ENCODE measurements around the gene ITPR3. TPM values are rescaled to one million over a fixed set of nuclear protein-coding genes. Genes with fewer than 3 reads are reported as not detected.
A peak's percentile ranks its signal among the peaks of the same experiment; 100 is the strongest.

The ITPR3 gene
- total and polyA plus RNA-seq, 2 donors (not counting 3 experiments of a cell fraction or from before 2014, with no cell fraction given): 28.8 to 52.2 TPM

DNA sequence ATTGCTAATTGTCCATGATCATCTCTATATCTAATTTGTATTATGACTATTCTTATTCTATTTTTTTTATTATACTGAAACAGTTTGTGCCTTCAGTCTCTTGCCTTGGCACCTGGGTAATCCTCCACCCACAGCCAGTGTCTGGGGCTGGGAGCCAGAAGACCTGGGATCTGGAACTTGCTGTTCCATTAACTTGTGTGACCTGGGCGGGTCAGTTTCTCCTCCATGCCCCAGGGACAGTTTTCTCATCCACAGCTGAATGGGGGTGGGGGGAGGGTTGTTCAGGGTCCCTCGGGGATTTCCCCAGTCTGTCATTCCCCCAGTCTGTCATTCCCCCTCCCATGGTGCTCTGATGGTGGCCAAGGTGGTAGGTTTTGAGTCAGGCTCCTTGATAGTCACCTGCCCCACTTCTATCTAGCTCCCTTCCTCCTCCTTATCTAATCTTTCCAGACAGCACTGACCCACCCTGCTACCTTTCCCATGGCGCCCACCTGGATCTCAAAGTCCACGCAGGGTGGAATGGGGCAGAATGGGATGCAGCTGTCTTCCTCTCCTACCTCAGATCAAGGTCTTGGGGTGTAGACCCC is 10.9 kb downstream of the ITPR3 start:
- peaks cover 23% of the 10 kb centered on the region for H3K4me1 ChIP-seq (ENCODE audit: control insufficient read depth, extremely low read depth, insufficient read depth, low read length)
- dilution Hi-C loops (cut with MboI; ENCODE audit: extremely low pct_ligation_motif_present, low sequenced_read_pairs): no loop called here
- no peaks in the 10 kb centered on the region for H3K27me3 ChIP-seq (ENCODE audit: control insufficient read depth in 2 of 2, insufficient read depth in 2 of 2, low read length in 2 of 2)
- TF ChIP-seq, protein P1, sequence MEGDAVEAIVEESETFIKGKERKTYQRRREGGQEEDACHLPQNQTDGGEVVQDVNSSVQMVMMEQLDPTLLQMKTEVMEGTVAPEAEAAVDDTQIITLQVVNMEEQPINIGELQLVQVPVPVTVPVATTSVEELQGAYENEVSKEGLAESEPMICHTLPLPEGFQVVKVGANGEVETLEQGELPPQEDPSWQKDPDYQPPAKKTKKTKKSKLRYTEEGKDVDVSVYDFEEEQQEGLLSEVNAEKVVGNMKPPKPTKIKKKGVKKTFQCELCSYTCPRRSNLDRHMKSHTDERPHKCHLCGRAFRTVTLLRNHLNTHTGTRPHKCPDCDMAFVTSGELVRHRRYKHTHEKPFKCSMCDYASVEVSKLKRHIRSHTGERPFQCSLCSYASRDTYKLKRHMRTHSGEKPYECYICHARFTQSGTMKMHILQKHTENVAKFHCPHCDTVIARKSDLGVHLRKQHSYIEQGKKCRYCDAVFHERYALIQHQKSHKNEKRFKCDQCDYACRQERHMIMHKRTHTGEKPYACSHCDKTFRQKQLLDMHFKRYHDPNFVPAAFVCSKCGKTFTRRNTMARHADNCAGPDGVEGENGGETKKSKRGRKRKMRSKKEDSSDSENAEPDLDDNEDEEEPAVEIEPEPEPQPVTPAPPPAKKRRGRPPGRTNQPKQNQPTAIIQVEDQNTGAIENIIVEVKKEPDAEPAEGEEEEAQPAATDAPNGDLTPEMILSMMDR (IDR thresholded peaks at IDR 0.05; ENCODE audit: extremely low read depth in 1 of 2, insufficient read depth in 1 of 2, low read depth in 1 of 2, low read length in 2 of 2): no peak
- H3K27ac ChIP-seq (ENCODE audit: insufficient read depth, low read depth, low read length): no peak overlapping the region
- no peak overlapping the region for H2AFZ ChIP-seq (ENCODE audit: low read depth, low read length)
- no peaks in the 10 kb centered on the region for H3K9me1 ChIP-seq (replicated peaks; ENCODE audit: control insufficient read depth, extremely low read depth, insufficient read depth, low read length)
- peaks cover 33% of the 10 kb centered on the region for H3K79me2 ChIP-seq (ENCODE audit: control insufficient read depth, insufficient read depth, low read length)
- no peak overlapping the region for H3K4me3 ChIP-seq (replicated peaks in 1 of 3; ENCODE audit: insufficient read depth in 1 of 3, low read depth in 1 of 3, low read length in 3 of 3)
- no peak for FAIRE-seq
- no peaks in the 10 kb centered on the region for H3K36me3 ChIP-seq (ENCODE audit: control insufficient read depth in 2 of 2, extremely low read depth in 1 of 2, insufficient read depth in 2 of 2, low read length in 2 of 2)
- CTCF ChIA-PET: interaction anchor here (0.7 to 4.4 kb wide), 10 partner anchors 8 to 68 kb away, joined by 3 to 48 read pairs (median 4); partner anchors contain the start of gene ITPR3
- BruUV-seq (replicated peaks): no TSS peak
- POLR2A ChIA-PET: no interaction called here
- DNase-seq (ENCODE audit: low read depth, low spot score): no peak
- no peak overlapping the region for H3K4me2 ChIP-seq (ENCODE audit: insufficient read depth, low read length)
- H4K20me1 ChIP-seq (replicated peaks; ENCODE audit: control insufficient read depth, extremely low read depth, insufficient read depth, low read length): no peaks in the 10 kb centered on the region
- no peaks in the 10 kb centered on the region for H3K9me3 ChIP-seq (replicated peaks; ENCODE audit: control insufficient read depth, insufficient read depth, low read length)
- no peak overlapping the region for H3K9ac ChIP-seq (replicated peaks; ENCODE audit: extremely low read depth, insufficient read depth, low read length)
- intact Hi-C loops (cut with micrococcal nuclease): loop anchor here (1.0 kb wide), 2 partner anchors 12 to 42 kb away; no protein-coding TSS in a partner anchor

DNA sequence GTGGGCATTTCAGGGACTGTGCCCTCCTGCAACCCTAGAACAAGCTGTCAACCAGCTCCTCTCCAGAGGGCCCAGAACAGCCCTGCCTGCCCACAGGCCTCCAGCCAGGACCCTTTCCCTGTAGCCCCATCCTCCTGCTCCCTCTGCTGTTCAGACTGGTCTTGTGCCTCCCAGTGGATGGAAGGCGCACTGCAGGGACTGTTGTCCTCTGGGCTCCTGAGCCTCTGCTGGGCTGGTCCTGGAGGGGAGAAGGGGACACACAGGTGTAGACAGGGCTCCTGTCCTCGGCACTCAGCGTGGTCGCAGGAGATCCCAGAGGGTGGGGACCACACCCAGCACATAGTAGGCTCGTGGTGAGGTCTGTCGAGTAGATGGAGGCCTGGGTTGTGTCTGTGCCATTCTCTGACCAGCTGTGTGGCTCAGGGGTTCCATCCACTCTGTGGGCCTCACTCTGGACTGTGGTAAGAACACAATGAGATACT is 11.5 kb downstream of the ITPR3 start:
- CTCF ChIA-PET: interaction anchor here (0.7 to 4.4 kb wide), 9 partner anchors 7 to 67 kb away, joined by 3 to 48 read pairs (median 4); partner anchors contain the start of gene ITPR3
- Histone ChIP-seq H3K79me2 (ENCODE audit: control insufficient read depth, insufficient read depth, low read length) (peaks cover 29% of the 10 kb centered on the region), H3K4me3 (replicated peaks in 1 of 3; ENCODE audit: insufficient read depth in 1 of 3, low read depth in 1 of 3, low read length in 3 of 3) (no peak overlapping the region), H3K27me3 (ENCODE audit: control insufficient read depth in 2 of 2, insufficient read depth in 2 of 2, low read length in 2 of 2) (no peaks in the 10 kb centered on the region), H3K27ac (ENCODE audit: insufficient read depth, low read depth, low read length) (no peak overlapping the region), H2AFZ (ENCODE audit: low read depth, low read length) (no peak overlapping the region), H3K4me1 (ENCODE audit: control insufficient read depth, extremely low read depth, insufficient read depth, low read length) (peaks cover 23% of the 10 kb centered on the region), H3K9me3 (replicated peaks; ENCODE audit: control insufficient read depth, insufficient read depth, low read length) (no peaks in the 10 kb centered on the region), H3K9ac (replicated peaks; ENCODE audit: extremely low read depth, insufficient read depth, low read length) (no peak overlapping the region), H3K4me2 (ENCODE audit: insufficient read depth, low read length) (no peak overlapping the region), H3K36me3 (ENCODE audit: control insufficient read depth in 2 of 2, extremely low read depth in 1 of 2, insufficient read depth in 2 of 2, low read length in 2 of 2) (no peaks in the 10 kb centered on the region), H3K9me1 (replicated peaks; ENCODE audit: control insufficient read depth, extremely low read depth, insufficient read depth, low read length) (no peaks in the 10 kb centered on the region), H4K20me1 (replicated peaks; ENCODE audit: control insufficient read depth, extremely low read depth, insufficient read depth, low read length) (no peaks in the 10 kb centered on the region)
- dilution Hi-C loops (cut with MboI; ENCODE audit: extremely low pct_ligation_motif_present, low sequenced_read_pairs) (no loop called here), intact Hi-C loops (cut with micrococcal nuclease) (loop anchor here (1.0 kb wide), 2 partner anchors 12 to 42 kb away; no protein-coding TSS in a partner anchor)
- TF ChIP-seq, protein P1 (IDR thresholded peaks at IDR 0.05; ENCODE audit: extremely low read depth in 1 of 2, insufficient read depth in 1 of 2, low read depth in 1 of 2, low read length in 2 of 2): peak; percentile 69 to 75
- no peak for TF ChIP-seq GATA2 (IDR thresholded peaks at IDR 0.05; ENCODE audit: insufficient read depth, insufficient read length, low read depth, low read length)
- POLR2A ChIA-PET: no interaction called here
- peak; percentile 43 for DNase-seq (ENCODE audit: low read depth, low spot score)
- BruUV-seq (replicated peaks): no TSS peak
- peak; percentile 68 for FAIRE-seq

Data from endothelial cell of umbilical vein (primary cell).